SK-N-MC (cell line): ENCODE results near the gene NFYB.

Experiments used
- EZH2 ChIP-seq: fragments of 200-600 bp; sonication (generic); IDR thresholded peaks from one replicate; pipeline ENCODE4 v1.6.1; 2017; ENCODE audit warnings: antibody characterized with exemption
- FOXP2 ChIP-seq: optimal IDR thresholded peaks from 2 replicates; pipeline ENCODE3; 2011; ENCODE audit warnings: mild to moderate bottlenecking, moderate library complexity; ENCODE audit not compliant: insufficient read depth; ENCODE audit errors: extremely low read length, control extremely low read depth
- POLR2AphosphoS5 ChIP-seq: IDR thresholded peaks from 2 replicates; pipeline ENCODE4 v1.6.1; 2012; ENCODE audit warnings: mild to moderate bottlenecking, low read depth, low read length, borderline replicate concordance

- no peak for TF ChIP-seq POLR2AphosphoS5
- no peak for TF ChIP-seq FOXP2
- no peak for TF ChIP-seq EZH2
Observed at GRCh38 chr12:104094284-104094683, 43.7 kb downstream of the NFYB start.
